SK-N-SH (cell line): ENCODE results near the gene MYO1D. TPM values are rescaled to one million over a fixed set of nuclear protein-coding genes. Genes with fewer than 3 reads are reported as not detected.

Experiments used
- CTCF ChIA-PET: fragments of 300-600, 350-600 bp; formaldehyde crosslinking; extraction: SDS; loops from one replicate; lab custom pipeline; 2021; lab: Yijun Ruan, JAX
- POLR2A ChIA-PET: fragments of 350-600 bp; sonication (Branson Sonifier 250); formaldehyde crosslinking; extraction: SDS; loops from one replicate; lab custom pipeline; 2020; ENCODE audit warnings: antibody characterized with exemption, inconsistent platforms; lab: Yijun Ruan, JAX
- DNase-seq: peaks from one replicate; pipeline ENCODE4 v3.0.0; 2012
- H2AFZ ChIP-seq: fragments of 200-600 bp; sonication (generic); 2 replicates; pipeline ENCODE4 v1.8.1; 2016; ENCODE audit warnings: antibody characterized with exemption, mild to moderate bottlenecking, low read depth
- H3F3A ChIP-seq: fragments of 200-600 bp; sonication (generic); replicated peaks from 2 replicates; pipeline ENCODE3; 2016; ENCODE audit warnings: antibody characterized with exemption, mild to moderate bottlenecking; ENCODE audit not compliant: insufficient read depth
- H3K27ac ChIP-seq, 2 experiments: fragments of 200-500 bp in 1 of 2; fragments of 200-600 bp in 1 of 2; sonication (Bioruptor generic) in 1 of 2; sonication (generic), shearing (Covaris generic) in 1 of 2; 2 replicates each; pipeline versions ENCODE4 v1.5.1 to v1.6.1; 2014 to 2016; ENCODE audit warnings: low read depth in 2 of 2, inconsistent platforms in 1 of 2, low read length in 1 of 2, mild to moderate bottlenecking in 1 of 2, mixed read lengths in 1 of 2
- H3K27me3 ChIP-seq: fragments of 200-600 bp; sonication (generic), shearing (Covaris generic); 2 replicates; pipeline ENCODE4 v1.6.1; 2016; ENCODE audit warnings: mixed run types; ENCODE audit not compliant: insufficient read depth
- H3K36me3 ChIP-seq, 2 experiments: fragments of 200-500 bp in 1 of 2; fragments of 200-600 bp in 1 of 2; sonication (Bioruptor generic) in 1 of 2; sonication (generic) in 1 of 2; replicated peaks in 1 of 2; 2 replicates each; pipeline versions ENCODE3 to v1.5.1; 2014 to 2016; ENCODE audit warnings: low read length in 1 of 2, mild to moderate bottlenecking in 1 of 2; ENCODE audit not compliant: insufficient read depth in 2 of 2, control insufficient read depth in 1 of 2
- H3K4me1 ChIP-seq, 2 experiments: fragments of 200-500 bp in 1 of 2; fragments of 200-600 bp in 1 of 2; sonication (Bioruptor generic) in 1 of 2; sonication (generic), shearing (Covaris generic) in 1 of 2; 2 replicates each; pipeline versions ENCODE4 v1.5.1 to v1.6.1; 2014 to 2016; ENCODE audit warnings: low read depth in 1 of 2, low read length in 1 of 2, mixed run types in 1 of 2; ENCODE audit not compliant: insufficient read depth in 2 of 2, control insufficient read depth in 1 of 2
- H3K4me2 ChIP-seq: fragments of 200-600 bp; sonication (generic), shearing (Covaris generic); 2 replicates; pipeline ENCODE4 v1.6.1; 2017; ENCODE audit warnings: mixed run types
- H3K4me3 ChIP-seq, 2 experiments: fragments of 200-500 bp in 1 of 2; fragments of 200-600 bp in 1 of 2; sonication (Bioruptor generic) in 1 of 2; sonication (generic), shearing (Covaris generic) in 1 of 2; 2 replicates each; pipeline versions ENCODE4 v1.5.1 to v1.8.1; 2014 to 2016; ENCODE audit warnings: low read depth in 2 of 2, inconsistent platforms in 1 of 2, low read length in 1 of 2, mild to moderate bottlenecking in 1 of 2, mixed read lengths in 1 of 2, moderate library complexity in 1 of 2
- H3K79me2 ChIP-seq: fragments of 200-600 bp; sonication (generic); 2 replicates; pipeline ENCODE4 v1.8.1; 2017; ENCODE audit warnings: mild to moderate bottlenecking; ENCODE audit not compliant: insufficient read depth
- H3K9ac ChIP-seq: fragments of 200-600 bp; sonication (generic); 2 replicates; pipeline ENCODE4 v1.6.1; 2017; ENCODE audit warnings: mixed run types
- H3K9me2 ChIP-seq: fragments of 200-600 bp; sonication (generic); 2 replicates; pipeline ENCODE4 v1.6.1; 2017; ENCODE audit warnings: mixed run types
- H3K9me3 ChIP-seq: fragments of 200-600 bp; sonication (generic); 2 replicates; pipeline ENCODE4 v1.6.1; 2017; ENCODE audit warnings: mixed run types, mild to moderate bottlenecking, moderate library complexity
- H4K20me1 ChIP-seq: fragments of 200-600 bp; sonication (generic); 2 replicates; pipeline ENCODE4 v1.6.1; 2017; ENCODE audit warnings: mild to moderate bottlenecking, mixed run types; ENCODE audit not compliant: insufficient read depth
- CHD2 ChIP-seq: fragments of 150-350 bp; IDR thresholded peaks from 2 replicates; pipeline ENCODE4 v1.6.1; 2018; ENCODE audit warnings: low read length; ENCODE audit not compliant: partially characterized antibody
- ELF1 ChIP-seq: IDR thresholded peaks from 2 replicates; pipeline ENCODE4 v1.4.0; 2012
- EZH2phosphoT487 ChIP-seq: fragments of 200-600 bp; sonication (generic); IDR thresholded peaks from 2 replicates; pipeline ENCODE4 v1.6.1; 2017; ENCODE audit warnings: low read depth, mixed run types, mild to moderate bottlenecking, antibody characterized with exemption, moderate library complexity, borderline replicate concordance
- JUND ChIP-seq: IDR thresholded peaks from 2 replicates; pipeline ENCODE4 v1.4.0; 2012
- MEF2A ChIP-seq: IDR thresholded peaks from 2 replicates; pipeline ENCODE4 v1.4.0; 2012; ENCODE audit warnings: low read depth, borderline replicate concordance
- NFIC ChIP-seq: IDR thresholded peaks from 2 replicates; pipeline ENCODE4 v1.4.0; 2012; ENCODE audit warnings: borderline replicate concordance
- REST ChIP-seq: IDR thresholded peaks from 2 replicates; pipeline ENCODE4 v1.6.1; 2012; ENCODE audit warnings: mild to moderate bottlenecking, low read depth, low read length, moderate library complexity
- RXRA ChIP-seq: IDR thresholded peaks from 2 replicates; pipeline ENCODE4 v1.4.0; 2012; ENCODE audit warnings: low read depth, mild to moderate bottlenecking, borderline replicate concordance
- TAF1 ChIP-seq: IDR thresholded peaks from 2 replicates; pipeline ENCODE4 v1.6.1; 2012; ENCODE audit warnings: low read depth, mild to moderate bottlenecking, low read length, moderate library complexity, borderline replicate concordance
- TCF12 ChIP-seq: IDR thresholded peaks from 2 replicates; pipeline ENCODE4 v1.4.0; 2012
- YY1 ChIP-seq: IDR thresholded peaks from 2 replicates; pipeline ENCODE4 v1.4.0; 2012; ENCODE audit warnings: low read depth, mild to moderate bottlenecking
- ZBTB33 ChIP-seq: IDR thresholded peaks from 2 replicates; pipeline ENCODE4 v1.4.0; 2012; ENCODE audit warnings: low read depth, borderline replicate concordance
- WGBS: methylation state at CpG from one replicate; pipeline ENCODE4 v1.1.6; 2017; ENCODE audit warnings: low lambda C conversion rate; 5-methylcytosine and 5-hydroxymethylcytosine counted together
- polyA plus RNA-seq, 3 experiments: library from polyadenylated mRNA; depleted of rRNA; stranded (reverse); fragments of >200 nt; gene quantifications; 2 replicates each; pipeline ENCODE4 v1.2.3, GENCODE V29; 2012
- TF ChIP-seq, protein P1 (sequence below): IDR thresholded peaks from 2 replicates; pipeline ENCODE4 v1.4.0; 2012; ENCODE audit warnings: low read depth
- TF ChIP-seq, protein P2 (sequence below): fragments of 150-350 bp; IDR thresholded peaks from 2 replicates; pipeline ENCODE4 v1.6.1; 2016; ENCODE audit warnings: mild to moderate bottlenecking, low read depth, low read length
- TF ChIP-seq, protein P3 (sequence below): fragments of 200-600 bp; sonication (generic); IDR thresholded peaks from 2 replicates; pipeline ENCODE4 v1.6.1; 2017; ENCODE audit warnings: antibody characterized with exemption, mild to moderate bottlenecking, moderate library complexity

MYO1D gene
- polyA plus RNA-seq, 1 of the 3 experiments (the other 2 are of a cell fraction), result 20.4 TPM

DNA sequence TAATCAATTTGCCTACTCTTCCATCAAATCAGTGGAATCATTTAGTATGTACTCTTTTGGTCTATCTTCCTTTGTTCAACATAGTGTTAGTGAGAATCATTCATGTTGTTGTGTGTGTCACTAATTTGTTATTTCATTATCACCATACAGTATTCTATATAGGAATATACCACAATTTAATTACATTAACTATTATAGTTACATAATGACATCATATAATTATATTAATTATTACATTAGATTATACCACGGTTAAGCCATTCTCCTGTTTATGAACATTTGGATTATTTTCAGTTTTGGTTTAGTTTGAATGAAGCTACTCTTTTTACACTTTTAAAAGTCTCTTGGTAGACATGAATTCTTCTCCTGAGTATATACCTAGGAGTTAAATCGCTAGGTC is 40.4 kb downstream of the MYO1D start (continued):
- TF ChIP-seq REST (no peak), EZH2phosphoT487 (no peak), YY1 (no peak), MEF2A (no peak), CHD2 (no peak), ELF1 (no peak)
- TF ChIP-seq, protein P1, sequence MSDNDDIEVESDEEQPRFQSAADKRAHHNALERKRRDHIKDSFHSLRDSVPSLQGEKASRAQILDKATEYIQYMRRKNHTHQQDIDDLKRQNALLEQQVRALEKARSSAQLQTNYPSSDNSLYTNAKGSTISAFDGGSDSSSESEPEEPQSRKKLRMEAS, result no peak
- TF ChIP-seq, all 33 proteins: peak for 0

- Histone ChIP-seq H3K9ac (no peak overlapping the region), H3K79me2 (no peaks in the 10 kb centered on the region; the same call in 1 of the 2 replicates), H3K4me3 (no peak overlapping the region), H3K4me1 (peaks cover 0 to 8% of the 10 kb centered on the region in 2 experiments; a peak in 2 of 4 replicates), H4K20me1 (no peaks in the 10 kb centered on the region), H3F3A (no peaks in the 10 kb centered on the region), H2AFZ (no peak overlapping the region), H3K27ac (no peak overlapping the region), H3K4me2 (no peak overlapping the region), H3K9me3 (no peaks in the 10 kb centered on the region), H3K9me2 (no peaks in the 10 kb centered on the region), H3K27me3 (no peaks in the 10 kb centered on the region), H3K36me3 (no peaks in the 10 kb centered on the region)
- CTCF ChIA-PET, result interaction anchor here (1.0 to 1.1 kb wide), 2 partner anchors 11 to 43 kb away, joined by 3 to 4 read pairs; no protein-coding TSS in a partner anchor
- 88% methylated on average over 2 of the region's 2 CpGs for WGBS
- POLR2A ChIA-PET, result no interaction called here
- no peak for DNase-seq
- no peak for TF ChIP-seq ZBTB33
- no peak for TF ChIP-seq JUND
Observed at GRCh38 chr17:32835291-32835761, 41.6 kb downstream of the MYO1D start.

DNA sequence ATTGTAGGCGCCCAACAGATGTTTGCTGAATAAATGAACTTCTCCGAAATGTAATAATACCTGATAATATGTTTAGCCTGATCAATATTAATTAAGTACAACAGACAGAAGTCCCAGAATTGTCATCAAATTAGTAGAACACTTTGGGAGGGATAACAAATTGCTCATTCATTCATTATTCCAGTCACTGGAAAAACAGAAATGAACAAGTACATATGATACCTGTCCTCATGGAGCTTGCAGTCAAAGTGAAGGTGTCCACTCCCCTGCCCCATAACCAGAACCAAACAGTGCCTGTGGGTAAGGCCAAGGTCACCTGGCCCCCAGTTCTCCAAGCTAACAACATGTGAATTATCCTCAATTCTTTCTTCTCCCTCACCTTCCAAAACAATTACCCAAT is 42.8 kb downstream of the MYO1D start:
- Histone ChIP-seq H3K4me3 (no peak overlapping the region), H3K27me3 (no peaks in the 10 kb centered on the region), H3K4me1 (peaks cover 0 to 3% of the 10 kb centered on the region in 2 experiments; a peak in 1 of 4 replicates), H3K27ac (no peak overlapping the region), H3K9me2 (no peaks in the 10 kb centered on the region), H3K36me3 (no peaks in the 10 kb centered on the region), H3K79me2 (no peaks in the 10 kb centered on the region; the same call in 1 of the 2 replicates), H3F3A (no peaks in the 10 kb centered on the region), H3K4me2 (no peak overlapping the region), H4K20me1 (no peaks in the 10 kb centered on the region), H2AFZ (no peak overlapping the region), H3K9me3 (no peaks in the 10 kb centered on the region), H3K9ac (no peak overlapping the region)
- CTCF ChIA-PET, result interaction anchor here (0.6 to 1.2 kb wide), 2 partner anchors 9 to 51 kb away, joined by 3 to 5 read pairs; no protein-coding TSS in a partner anchor
- TF ChIP-seq TCF12, result no peak
- TF ChIP-seq, protein P2, sequence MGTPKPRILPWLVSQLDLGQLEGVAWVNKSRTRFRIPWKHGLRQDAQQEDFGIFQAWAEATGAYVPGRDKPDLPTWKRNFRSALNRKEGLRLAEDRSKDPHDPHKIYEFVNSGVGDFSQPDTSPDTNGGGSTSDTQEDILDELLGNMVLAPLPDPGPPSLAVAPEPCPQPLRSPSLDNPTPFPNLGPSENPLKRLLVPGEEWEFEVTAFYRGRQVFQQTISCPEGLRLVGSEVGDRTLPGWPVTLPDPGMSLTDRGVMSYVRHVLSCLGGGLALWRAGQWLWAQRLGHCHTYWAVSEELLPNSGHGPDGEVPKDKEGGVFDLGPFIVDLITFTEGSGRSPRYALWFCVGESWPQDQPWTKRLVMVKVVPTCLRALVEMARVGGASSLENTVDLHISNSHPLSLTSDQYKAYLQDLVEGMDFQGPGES, result no peak
- TF ChIP-seq, protein P3, sequence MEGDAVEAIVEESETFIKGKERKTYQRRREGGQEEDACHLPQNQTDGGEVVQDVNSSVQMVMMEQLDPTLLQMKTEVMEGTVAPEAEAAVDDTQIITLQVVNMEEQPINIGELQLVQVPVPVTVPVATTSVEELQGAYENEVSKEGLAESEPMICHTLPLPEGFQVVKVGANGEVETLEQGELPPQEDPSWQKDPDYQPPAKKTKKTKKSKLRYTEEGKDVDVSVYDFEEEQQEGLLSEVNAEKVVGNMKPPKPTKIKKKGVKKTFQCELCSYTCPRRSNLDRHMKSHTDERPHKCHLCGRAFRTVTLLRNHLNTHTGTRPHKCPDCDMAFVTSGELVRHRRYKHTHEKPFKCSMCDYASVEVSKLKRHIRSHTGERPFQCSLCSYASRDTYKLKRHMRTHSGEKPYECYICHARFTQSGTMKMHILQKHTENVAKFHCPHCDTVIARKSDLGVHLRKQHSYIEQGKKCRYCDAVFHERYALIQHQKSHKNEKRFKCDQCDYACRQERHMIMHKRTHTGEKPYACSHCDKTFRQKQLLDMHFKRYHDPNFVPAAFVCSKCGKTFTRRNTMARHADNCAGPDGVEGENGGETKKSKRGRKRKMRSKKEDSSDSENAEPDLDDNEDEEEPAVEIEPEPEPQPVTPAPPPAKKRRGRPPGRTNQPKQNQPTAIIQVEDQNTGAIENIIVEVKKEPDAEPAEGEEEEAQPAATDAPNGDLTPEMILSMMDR, result no peak
- TF ChIP-seq NFIC, result no peak
- no peak for TF ChIP-seq TAF1
- TF ChIP-seq RXRA, result no peak
- no peak for DNase-seq
- WGBS, result 93% methylated on average over 2 of the region's 2 CpGs
- POLR2A ChIA-PET, result no interaction called here
